Spinal cord (tissue), 10 donors: Measurements from ENCODE around the gene TPTE. TPM values are rescaled to one million over a fixed set of nuclear protein-coding genes. Genes with fewer than 3 reads are reported as not detected.
"Not testable (repeated sequence)": the region's sequence is repeated elsewhere in the genome, so short reads cannot be mapped to it uniquely, and the experiment has no call there.

Experiments
- DNase-seq, 6 donors: peaks; one replicate each; pipeline versions ENCODE4 v3.0.0 to v3.0.0-alpha.2; 2013 to 2015; ENCODE audit warnings: low spot score in 6 of 6, low read depth in 4 of 6
- H3K27ac ChIP-seq: one replicate; pipeline ENCODE4 v1.5.1; 2013; ENCODE audit warnings: low read depth, low read length, control low read depth
- H3K27me3 ChIP-seq: one replicate; pipeline ENCODE4 v1.6.1; 2013; ENCODE audit warnings: low read length; ENCODE audit not compliant: control insufficient read depth, insufficient read depth
- H3K36me3 ChIP-seq: one replicate; pipeline ENCODE4 v1.6.1; 2013; ENCODE audit warnings: low read length; ENCODE audit not compliant: control insufficient read depth, insufficient read depth
- H3K4me1 ChIP-seq: one replicate; pipeline ENCODE4 v1.6.1; 2013; ENCODE audit warnings: low read length; ENCODE audit not compliant: control insufficient read depth, insufficient read depth
- H3K4me3 ChIP-seq: one replicate; pipeline ENCODE4 v1.5.1; 2013; ENCODE audit warnings: low read depth, low read length, control low read depth
- H3K9me3 ChIP-seq: one replicate; pipeline ENCODE4 v1.6.1; 2013; ENCODE audit warnings: low read length; ENCODE audit not compliant: control insufficient read depth, insufficient read depth
- WGBS: methylation state at CpG from one replicate; pipeline ENCODE4 v1.1.5; 2013; ENCODE audit warnings: missing lambda C conversion rate; ENCODE audit not compliant: insufficient coverage; 5-methylcytosine and 5-hydroxymethylcytosine counted together
- long read RNA-seq, 4 donors: transcript quantifications; one replicate each; lab custom pipeline, GENCODE V29; 2026
- polyA plus RNA-seq, 2 donors: library from polyadenylated mRNA; unstranded; fragments of 120-200 nt; gene quantifications; one replicate each; pipeline ENCODE4 v1.2.1, GENCODE V29; 2013; ENCODE audit not compliant: insufficient read length in 2 of 2
- total RNA-seq, 2 donors: library from RNA; depleted of rRNA in 1 of 2; stranded (reverse); fragments of 120-200 nt in 1 of 2; fragments of >200 nt in 1 of 2; gene quantifications; one replicate each; pipeline versions ENCODE4 v1.2.3 to v1.2.4, GENCODE V29; 2013 to 2014
- donor health status: healthy.

The TPTE gene
- total RNA-seq: not detected
- polyA plus RNA-seq: under 1 TPM in 1 of 2 donors, not detected in 1; 0.16 TPM
- long read RNA-seq, donor 1: 0 reads
- long read RNA-seq, donor 2: 0 reads
- long read RNA-seq, donor 3: 0 reads
- long read RNA-seq, donor 4: 0 reads

GRCh38 chr21:10521091-10521598 lies at the start of gene TPTE:
Gene TPTE, plus strand, starts transcription at chr21:10521583. Its CDS starts 17,141 bp downstream, at chr21:10538724.
- no peak for DNase-seq
- Histone ChIP-seq H3K27me3 (no peaks in the 10 kb centered on the region), H3K9me3 (peaks cover 9% of the 10 kb centered on the region), H3K36me3 (no peaks in the 10 kb centered on the region), H3K4me1 (no peaks in the 10 kb centered on the region), H3K27ac (no peak within 1 kb of the TSS), H3K4me3 (no peak within 1 kb of the TSS)
- 54% methylated on average over 57 of the region's 66 CpGs for WGBS

GRCh38 chr21:10471999-10472398 lies 49.4 kb upstream of the TPTE start:
- not testable (repeated sequence) for H3K27me3 ChIP-seq, H3K36me3 ChIP-seq, H3K4me1 ChIP-seq, H3K9me3 ChIP-seq, H3K27ac ChIP-seq, H3K4me3 ChIP-seq, DNase-seq

- H3K27me3 ChIP-seq, DNase-seq, H3K4me1 ChIP-seq, H3K4me3 ChIP-seq, H3K9me3 ChIP-seq, H3K27ac ChIP-seq, H3K36me3 ChIP-seq: not testable (repeated sequence)
- WGBS: no CpG with 5 or more reads among the region's 7 CpGs
Observed at GRCh38 chr21:10477794-10478193, 43.6 kb upstream of the TPTE start.

GRCh38 chr21:10479875-10480274 lies 41.5 kb upstream of the TPTE start:
- not testable (repeated sequence) for DNase-seq, H3K27ac ChIP-seq, H3K27me3 ChIP-seq, H3K4me3 ChIP-seq, H3K4me1 ChIP-seq, H3K9me3 ChIP-seq, H3K36me3 ChIP-seq
- 27% methylated on average over 3 of the region's 4 CpGs for WGBS

- H3K4me3 ChIP-seq, H3K27ac ChIP-seq, DNase-seq, H3K27me3 ChIP-seq, H3K36me3 ChIP-seq, H3K9me3 ChIP-seq, H3K4me1 ChIP-seq: not testable (repeated sequence)
- no CpG with 5 or more reads among the region's 3 CpGs for WGBS
Observed at GRCh38 chr21:10484864-10485263, 36.5 kb upstream of the TPTE start.

GRCh38 chr21:10490453-10490852 lies 30.9 kb upstream of the TPTE start:
- not testable (repeated sequence) for DNase-seq, H3K27me3 ChIP-seq, H3K9me3 ChIP-seq, H3K27ac ChIP-seq, H3K4me1 ChIP-seq, H3K4me3 ChIP-seq, H3K36me3 ChIP-seq
- no CpG with 5 or more reads among the region's 3 CpGs for WGBS

- no peak overlapping the region for H3K27ac ChIP-seq
- 91% methylated on average over 4 of the region's 6 CpGs for WGBS
- H3K36me3 ChIP-seq: no peaks in the 10 kb centered on the region
- peaks cover 3% of the 10 kb centered on the region for H3K9me3 ChIP-seq
- no peak for DNase-seq
- no peaks in the 10 kb centered on the region for H3K4me1 ChIP-seq
- H3K4me3 ChIP-seq: no peak overlapping the region
- no peaks in the 10 kb centered on the region for H3K27me3 ChIP-seq
Observed at GRCh38 chr21:10511116-10511515, 10.3 kb upstream of the TPTE start.

- not testable (repeated sequence) for H3K4me1 ChIP-seq, H3K27ac ChIP-seq, DNase-seq, H3K36me3 ChIP-seq, H3K9me3 ChIP-seq, H3K4me3 ChIP-seq, H3K27me3 ChIP-seq
- 71% methylated on average over 1 of the region's 3 CpGs for WGBS
Observed at GRCh38 chr21:10516889-10517288, 4.5 kb upstream of the TPTE start.

- not testable (repeated sequence) for H3K27ac ChIP-seq, H3K36me3 ChIP-seq, H3K27me3 ChIP-seq, H3K9me3 ChIP-seq, H3K4me1 ChIP-seq, H3K4me3 ChIP-seq, DNase-seq
- 57% methylated on average over 8 of the region's 10 CpGs for WGBS
Observed at GRCh38 chr21:10517904-10518303, 3.5 kb upstream of the TPTE start.

GRCh38 chr21:10521835-10522500 lies 585 bp downstream of the TPTE start:
- H3K4me1 ChIP-seq, DNase-seq, H3K36me3 ChIP-seq, H3K9me3 ChIP-seq, H3K27ac ChIP-seq, H3K27me3 ChIP-seq, H3K4me3 ChIP-seq: not testable (repeated sequence)
- 53% methylated on average over 68 of the region's 75 CpGs for WGBS
